Calu3 (cell line): ENCODE data around the gene ATOX1. TPM values are rescaled to one million over a fixed set of nuclear protein-coding genes. Genes with fewer than 3 reads are reported as not detected.
"Not testable (repeated sequence)": the region's sequence is repeated elsewhere in the genome, so short reads cannot be mapped to it uniquely, and the experiment has no call there.

ENCODE experiments used
- BruUV-seq: library from RNA; stranded (reverse); fragments of 400-500 nt; replicated peaks from 2 replicates; lab custom pipeline; 2021; lab: Mats Ljungman, UMichigan
- CTCF ChIA-PET: fragments of 300-600 bp; sonication (Branson Sonifier 250); formaldehyde crosslinking; loops from one replicate; lab custom pipeline; 2022; ENCODE audit warnings: antibody characterized with exemption; lab: Charles Lee
- DNase-seq: peaks from one replicate; pipeline ENCODE4 v3.0.0; 2022
- H3K27ac Mint-ChIP-seq: one replicate; pipeline ENCODE4 v1.8.0; 2022; ENCODE audit warnings: mixed read lengths; ENCODE audit not compliant: unreplicated experiment
- H3K27me3 Mint-ChIP-seq: one replicate; pipeline ENCODE4 v1.8.0; 2022; ENCODE audit warnings: mixed read lengths; ENCODE audit not compliant: unreplicated experiment
- H3K36me3 Mint-ChIP-seq: one replicate; pipeline ENCODE4 v1.8.0; 2022; ENCODE audit warnings: mild to moderate bottlenecking, moderate library complexity, mixed read lengths; ENCODE audit not compliant: insufficient read depth, unreplicated experiment
- H3K4me1 Mint-ChIP-seq: one replicate; pipeline ENCODE4 v1.8.0; 2022; ENCODE audit warnings: mild to moderate bottlenecking, low read depth, mixed read lengths; ENCODE audit not compliant: unreplicated experiment
- H3K4me3 Mint-ChIP-seq: one replicate; pipeline ENCODE4 v1.8.0; 2022; ENCODE audit warnings: mild to moderate bottlenecking, low read depth, moderate library complexity, mixed read lengths; ENCODE audit not compliant: unreplicated experiment
- H3K9me3 Mint-ChIP-seq: one replicate; pipeline ENCODE4 v1.8.0; 2022; ENCODE audit warnings: low read depth, mixed read lengths; ENCODE audit not compliant: unreplicated experiment
- intact Hi-C: fragments of 100-400 bp; cut with micrococcal nuclease; formaldehyde crosslinking; loops from one replicate; pipeline ENCODE4 v1.10.0; 2022; ENCODE audit not compliant: unreplicated experiment
- total RNA-seq: library from RNA; stranded (reverse); gene quantifications from 2 replicates; pipeline ENCODE4 v1.2.3, GENCODE V29; 2022
- TF ChIP-seq, protein P1 (sequence below): fragments of 200-600 bp; IDR thresholded peaks from one replicate; pipeline ENCODE4 v1.8.0; 2022; ENCODE audit warnings: antibody characterized with exemption; ENCODE audit not compliant: unreplicated experiment

ATOX1 gene
- total RNA-seq, 1 experiment from 2014 or later = 239 TPM

- no peak for DNase-seq
- intact Hi-C loops = no loop called here
- BruUV-seq = no TSS peak
- Mint-ChIP-seq H3K4me3 (no peak overlapping the region), H3K27ac (no peak overlapping the region), H3K27me3 (no peaks in the 10 kb centered on the region), H3K36me3 (no peaks in the 10 kb centered on the region), H3K4me1 (peaks cover 43% of the 10 kb centered on the region), H3K9me3 (peaks cover 2% of the 10 kb centered on the region)
- CTCF ChIA-PET = interaction anchor here (0.6 kb wide), 1 partner anchor 36 kb away, joined by 13 read pairs; no protein-coding TSS in a partner anchor
- TF ChIP-seq, protein P1, sequence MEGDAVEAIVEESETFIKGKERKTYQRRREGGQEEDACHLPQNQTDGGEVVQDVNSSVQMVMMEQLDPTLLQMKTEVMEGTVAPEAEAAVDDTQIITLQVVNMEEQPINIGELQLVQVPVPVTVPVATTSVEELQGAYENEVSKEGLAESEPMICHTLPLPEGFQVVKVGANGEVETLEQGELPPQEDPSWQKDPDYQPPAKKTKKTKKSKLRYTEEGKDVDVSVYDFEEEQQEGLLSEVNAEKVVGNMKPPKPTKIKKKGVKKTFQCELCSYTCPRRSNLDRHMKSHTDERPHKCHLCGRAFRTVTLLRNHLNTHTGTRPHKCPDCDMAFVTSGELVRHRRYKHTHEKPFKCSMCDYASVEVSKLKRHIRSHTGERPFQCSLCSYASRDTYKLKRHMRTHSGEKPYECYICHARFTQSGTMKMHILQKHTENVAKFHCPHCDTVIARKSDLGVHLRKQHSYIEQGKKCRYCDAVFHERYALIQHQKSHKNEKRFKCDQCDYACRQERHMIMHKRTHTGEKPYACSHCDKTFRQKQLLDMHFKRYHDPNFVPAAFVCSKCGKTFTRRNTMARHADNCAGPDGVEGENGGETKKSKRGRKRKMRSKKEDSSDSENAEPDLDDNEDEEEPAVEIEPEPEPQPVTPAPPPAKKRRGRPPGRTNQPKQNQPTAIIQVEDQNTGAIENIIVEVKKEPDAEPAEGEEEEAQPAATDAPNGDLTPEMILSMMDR = no peak
Measured at GRCh38 chr5:151700820-151701219, 57.6 kb downstream of the ATOX1 start.

DNA sequence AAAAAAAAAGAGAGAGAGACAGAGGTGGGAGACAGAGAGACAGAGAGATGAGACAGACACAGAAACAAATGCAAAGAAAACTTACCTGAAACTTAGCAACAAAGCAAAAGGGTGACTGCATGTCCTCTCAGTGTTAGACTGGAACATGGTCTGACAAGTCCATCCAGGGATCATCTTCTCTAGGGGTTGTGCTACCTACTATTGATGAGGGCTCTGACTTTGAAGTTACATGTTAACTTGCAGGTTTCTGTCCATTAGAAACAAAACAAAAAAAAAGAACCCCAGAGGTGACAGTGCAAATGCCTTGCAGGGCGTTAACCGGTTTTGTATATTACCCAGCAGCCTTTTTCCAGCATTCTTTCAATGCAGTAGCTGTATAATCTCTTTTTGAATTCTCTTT is 58.1 kb downstream of the ATOX1 start:
- peaks cover 43% of the 10 kb centered on the region for H3K4me1 Mint-ChIP-seq
- no peak overlapping the region for H3K4me3 Mint-ChIP-seq
- H3K9me3 Mint-ChIP-seq = peaks cover 2% of the 10 kb centered on the region
- no peak overlapping the region for H3K27ac Mint-ChIP-seq
- no TSS peak for BruUV-seq
- DNase-seq = no peak
- CTCF ChIA-PET = interaction anchor here (0.6 to 1.6 kb wide), 3 partner anchors 9 to 35 kb away, joined by 3 to 13 read pairs (median 8); no protein-coding TSS in a partner anchor
- intact Hi-C loops = no loop called here
- H3K27me3 Mint-ChIP-seq = no peaks in the 10 kb centered on the region
- TF ChIP-seq, protein P1 = no peak
- no peaks in the 10 kb centered on the region for H3K36me3 Mint-ChIP-seq

DNA sequence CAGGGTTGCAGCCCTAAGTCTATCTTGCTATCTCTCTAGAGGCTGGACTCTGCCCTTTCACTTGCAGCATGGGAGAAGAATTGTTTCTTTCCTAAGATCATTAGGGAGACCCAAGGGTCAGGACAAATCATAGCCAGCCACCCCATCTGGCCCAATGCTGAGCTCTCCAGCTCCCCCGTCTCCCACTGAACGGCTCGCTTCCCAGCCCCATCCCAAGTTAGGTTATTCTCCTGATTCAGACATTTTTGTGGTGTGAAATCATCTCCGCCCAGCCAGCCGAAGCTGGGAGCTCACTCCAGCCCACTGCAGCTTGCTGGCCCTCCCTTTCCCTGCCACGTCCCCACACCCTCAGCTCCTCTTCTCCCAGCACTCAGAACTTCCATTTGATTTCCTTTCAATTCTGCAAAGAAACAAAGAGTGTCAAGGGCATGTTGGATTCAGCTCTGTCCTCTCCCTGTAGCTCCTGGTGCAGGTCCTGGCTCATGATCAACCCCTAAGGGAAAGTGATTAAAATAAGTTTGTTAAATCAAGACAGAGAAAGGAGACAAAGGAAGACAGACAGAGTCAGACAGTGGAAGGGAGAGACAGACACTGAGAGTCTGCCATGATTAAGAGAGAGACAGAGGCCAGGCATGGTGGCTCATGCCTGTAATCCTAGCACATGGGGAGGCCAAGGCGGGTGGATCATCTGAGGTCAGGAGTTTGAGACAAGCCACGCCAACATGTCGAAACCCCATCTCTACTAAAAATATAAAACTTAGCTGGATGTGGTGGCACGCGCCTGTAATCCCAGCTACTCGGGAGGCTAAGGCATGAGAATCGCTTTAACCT is 59.1 kb downstream of the ATOX1 start:
- Mint-ChIP-seq H3K4me1 (peaks cover 36% of the 10 kb centered on the region), H3K27ac (peak overlapping the region; percentile 5), H3K36me3 (no peaks in the 10 kb centered on the region), H3K9me3 (no peaks in the 10 kb centered on the region), H3K4me3 (no peak overlapping the region), H3K27me3 (no peaks in the 10 kb centered on the region)
- CTCF ChIA-PET = interaction anchor here (0.7 to 1.6 kb wide), 3 partner anchors 8 to 40 kb away, joined by 3 to 8 read pairs (median 4); no protein-coding TSS in a partner anchor
- TF ChIP-seq, protein P1 = no peak
- DNase-seq = peak; percentile 21
- BruUV-seq = no TSS peak
- intact Hi-C loops = no loop called here

DNA sequence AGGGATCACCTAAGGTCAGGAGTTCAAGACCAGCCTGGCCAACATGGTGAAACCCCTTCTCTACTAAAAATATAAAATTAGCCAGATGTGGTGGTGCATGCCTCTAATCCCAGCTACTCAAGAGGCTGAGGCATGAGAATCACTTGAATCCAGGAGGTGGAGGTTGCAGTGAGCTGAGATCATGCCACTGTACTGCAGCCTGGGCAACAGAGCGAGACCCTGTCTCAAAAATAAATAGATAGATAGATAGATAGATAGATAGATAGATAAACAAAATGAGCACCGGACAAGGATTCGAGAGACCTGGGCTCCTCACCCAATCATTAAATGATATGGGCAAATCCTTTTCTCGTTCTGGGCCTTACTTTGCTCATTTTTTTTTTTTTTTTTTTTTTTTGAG is 60.4 kb downstream of the ATOX1 start:
- H3K36me3 Mint-ChIP-seq, intact Hi-C loops, DNase-seq, H3K27me3 Mint-ChIP-seq, H3K27ac Mint-ChIP-seq, BruUV-seq, H3K9me3 Mint-ChIP-seq, H3K4me3 Mint-ChIP-seq: not testable (repeated sequence)
- H3K4me1 Mint-ChIP-seq = peaks cover 24% of the 10 kb centered on the region
- CTCF ChIA-PET = interaction anchor here (0.6 to 0.7 kb wide), 3 partner anchors 12 to 78 kb away, joined by 3 to 4 read pairs (median 3); partner anchors contain the start of gene SPARC
